HG03108 (cell line): ENCODE measurements around the gene CABLES2.

Experiments used
- ATAC-seq: cut with Tn5 transposase; IDR thresholded peaks from one replicate; pipeline ENCODE4 v1.9.1; 2021; ENCODE audit warnings: moderate library complexity; ENCODE audit not compliant: unreplicated experiment

CABLES2 gene

GRCh38 chr20:62420846-62421715 is 14.0 kb upstream of the CABLES2 start:
- ATAC-seq, result no peak

GRCh38 chr20:62419759-62420158 is 12.7 kb upstream of the CABLES2 start:
- ATAC-seq, result no peak

- no peak for ATAC-seq
Measured at GRCh38 chr20:62418709-62419487, 11.8 kb upstream of the CABLES2 start.

GRCh38 chr20:62417981-62418708 is 11.1 kb upstream of the CABLES2 start:
- no peak for ATAC-seq

GRCh38 chr20:62416651-62417637 is 9.9 kb upstream of the CABLES2 start:
- no peak for ATAC-seq

- ATAC-seq, result no peak
Measured at GRCh38 chr20:62415354-62416111, 8.4 kb upstream of the CABLES2 start.

- no peak for ATAC-seq
Measured at GRCh38 chr20:62413896-62414481, 6.9 kb upstream of the CABLES2 start.

GRCh38 chr20:62413025-62413570 is 6.0 kb upstream of the CABLES2 start:
- ATAC-seq, result no peak

GRCh38 chr20:62412194-62413024 is 5.3 kb upstream of the CABLES2 start:
- ATAC-seq, result no peak

GRCh38 chr20:62411479-62412193 is 4.6 kb upstream of the CABLES2 start:
- no peak for ATAC-seq

- no peak for ATAC-seq
Measured at GRCh38 chr20:62410746-62411478, 3.8 kb upstream of the CABLES2 start.

GRCh38 chr20:62409931-62410745 is 3.1 kb upstream of the CABLES2 start:
- no peak for ATAC-seq

- ATAC-seq, result no peak
Measured at GRCh38 chr20:62409086-62409853, 2.2 kb upstream of the CABLES2 start.

- no peak for ATAC-seq
Measured at GRCh38 chr20:62408640-62409039, 1.6 kb upstream of the CABLES2 start.

- ATAC-seq, result no peak
Measured at GRCh38 chr20:62408055-62408454, 970 bp upstream of the CABLES2 start.
